Thyroid gland (tissue), 4 donors: ENCODE measurements around the gene PHACTR4. TPM values are rescaled to one million over a fixed set of nuclear protein-coding genes. Genes with fewer than 3 reads are reported as not detected.

Experiments used
- DNase-seq, 2 donors: peaks; one replicate each; pipeline ENCODE4 v3.0.0-alpha.2; 2019
- H3K27ac ChIP-seq, 3 donors: fragments of 200-600 bp; sonication (generic); 1 replicate in 2 of 3; 2 replicates in 1 of 3; pipeline ENCODE4 v1.5.1; 2016 to 2019; ENCODE audit warnings: mild to moderate bottlenecking in 1 of 3, moderate library complexity in 1 of 3
- H3K27me3 ChIP-seq: fragments of 200-600 bp; sonication (generic); one replicate; pipeline ENCODE4 v1.5.1; 2019
- H3K36me3 ChIP-seq, 2 donors: fragments of 200-600 bp; sonication (generic); one replicate each; pipeline ENCODE4 v1.5.1; 2016 to 2019
- H3K4me1 ChIP-seq, 2 donors: fragments of 200-600 bp; sonication (generic); one replicate each; pipeline ENCODE4 v1.5.1; 2017 to 2019
- H3K4me3 ChIP-seq, 3 donors: fragments of 200-600 bp; sonication (generic); replicated peaks in 1 of 3; 1 replicate in 2 of 3; 2 replicates in 1 of 3; pipeline ENCODE4 v1.5.1; 2016; ENCODE audit warnings: mild to moderate bottlenecking in 1 of 3
- H3K9me3 ChIP-seq: fragments of 200-600 bp; sonication (generic); one replicate; pipeline ENCODE4 v1.5.1; 2017
- POLR2A ChIP-seq, 2 donors: fragments of 450-650 bp; IDR thresholded peaks; one replicate each; pipeline ENCODE4 v1.6.1; 2017; ENCODE audit warnings: antibody characterized with exemption in 2 of 2, mild to moderate bottlenecking in 2 of 2, moderate library complexity in 1 of 2
- WGBS, 2 donors: methylation state at CpG; one replicate each; pipeline ENCODE4 v1.1.5; 2017; 5-methylcytosine and 5-hydroxymethylcytosine counted together
- intact Hi-C: fragments of 100-400 bp; cut with DNase I; formaldehyde crosslinking; loops from one replicate; pipeline ENCODE4 v1.15.1; 2023
- total RNA-seq, 4 donors: library from RNA; depleted of rRNA; stranded (reverse); fragments of >200 nt; gene quantifications; one replicate each; pipeline ENCODE4 v1.2.3, GENCODE V29; 2016
- TF ChIP-seq, protein P1 (sequence below), 6 experiments: fragments of 200-600 bp in 3 of 6; fragments of 450-650 bp in 3 of 6; sonication (generic) in 3 of 6; IDR thresholded peaks; one replicate each; pipeline ENCODE4 v1.5.1; 2016 to 2019; ENCODE audit warnings: antibody characterized with exemption in 6 of 6, mild to moderate bottlenecking in 2 of 6, inconsistent platforms in 1 of 6, moderate library complexity in 1 of 6

PHACTR4 gene
- total RNA-seq, 4 donors from 2014 or later = 25.9 to 31.2 (median 27.8) TPM

DNA sequence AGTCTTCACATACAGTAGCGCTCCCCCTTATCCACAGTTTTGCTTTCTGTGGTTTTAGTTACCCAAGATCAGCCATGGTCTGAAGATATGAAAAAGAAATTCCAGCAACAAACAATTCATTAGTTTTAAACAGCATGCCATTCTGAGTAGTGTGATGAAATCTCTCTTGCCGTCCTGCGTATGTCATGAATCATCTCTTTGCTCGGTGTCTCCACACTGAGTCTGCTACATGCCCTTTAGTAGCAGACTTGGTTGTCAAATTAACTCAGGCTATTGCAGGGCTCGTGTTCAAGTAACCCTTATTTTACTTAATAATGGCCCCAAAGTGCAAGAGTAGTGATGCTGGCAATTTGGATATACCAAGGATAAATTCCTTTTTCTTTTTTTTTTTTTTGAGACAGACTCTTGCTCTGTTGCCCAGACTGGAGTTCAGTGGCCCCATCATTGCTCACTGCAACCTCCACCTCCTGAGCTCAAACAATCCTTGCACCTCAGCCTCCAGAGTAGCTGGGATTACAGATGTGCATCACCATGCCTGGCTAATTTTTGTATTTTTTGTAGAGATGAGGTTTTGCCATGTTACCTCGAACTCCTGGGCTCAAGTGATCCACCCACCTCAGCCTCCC lies 22.6 kb downstream of the PHACTR4 start:
- H3K36me3 ChIP-seq = no peaks in the 10 kb centered on the region
- intact Hi-C loops = no loop called here
- TF ChIP-seq, protein P1, sequence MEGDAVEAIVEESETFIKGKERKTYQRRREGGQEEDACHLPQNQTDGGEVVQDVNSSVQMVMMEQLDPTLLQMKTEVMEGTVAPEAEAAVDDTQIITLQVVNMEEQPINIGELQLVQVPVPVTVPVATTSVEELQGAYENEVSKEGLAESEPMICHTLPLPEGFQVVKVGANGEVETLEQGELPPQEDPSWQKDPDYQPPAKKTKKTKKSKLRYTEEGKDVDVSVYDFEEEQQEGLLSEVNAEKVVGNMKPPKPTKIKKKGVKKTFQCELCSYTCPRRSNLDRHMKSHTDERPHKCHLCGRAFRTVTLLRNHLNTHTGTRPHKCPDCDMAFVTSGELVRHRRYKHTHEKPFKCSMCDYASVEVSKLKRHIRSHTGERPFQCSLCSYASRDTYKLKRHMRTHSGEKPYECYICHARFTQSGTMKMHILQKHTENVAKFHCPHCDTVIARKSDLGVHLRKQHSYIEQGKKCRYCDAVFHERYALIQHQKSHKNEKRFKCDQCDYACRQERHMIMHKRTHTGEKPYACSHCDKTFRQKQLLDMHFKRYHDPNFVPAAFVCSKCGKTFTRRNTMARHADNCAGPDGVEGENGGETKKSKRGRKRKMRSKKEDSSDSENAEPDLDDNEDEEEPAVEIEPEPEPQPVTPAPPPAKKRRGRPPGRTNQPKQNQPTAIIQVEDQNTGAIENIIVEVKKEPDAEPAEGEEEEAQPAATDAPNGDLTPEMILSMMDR (IDR thresholded peaks at IDR 0.05) = no peak
- TF ChIP-seq POLR2A (IDR thresholded peaks at IDR 0.05) = no peak

DNA sequence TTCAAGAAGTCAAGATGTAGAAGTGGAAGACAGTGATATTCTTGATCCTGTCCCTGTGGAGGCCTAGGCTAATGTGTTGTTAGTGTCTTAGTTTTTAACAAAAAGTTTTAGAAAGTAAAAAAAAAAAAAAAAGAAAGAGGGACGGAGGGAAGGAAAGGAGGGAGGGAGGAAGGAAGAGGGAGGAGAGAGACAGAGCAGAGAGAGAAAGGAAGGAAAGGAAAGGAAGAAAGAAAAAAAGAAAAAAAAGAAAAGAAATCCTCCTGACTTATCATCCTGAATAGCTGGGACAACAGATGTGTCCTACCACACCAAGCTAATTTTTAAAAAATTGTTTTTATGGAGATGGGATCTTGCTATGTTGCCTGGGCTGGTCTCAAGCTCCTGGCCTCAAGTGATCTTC lies 24.6 kb downstream of the PHACTR4 start:
- Histone ChIP-seq H3K27me3 (no peaks in the 10 kb centered on the region), H3K9me3 (no peaks in the 10 kb centered on the region), H3K4me1 (no peaks in the 10 kb centered on the region), H3K36me3 (no peaks in the 10 kb centered on the region), H3K27ac (no peak overlapping the region), H3K4me3 (no peak overlapping the region)
- WGBS, 2 donors = 70 to 80% methylated on average over 1 of the region's 1 CpG
- TF ChIP-seq POLR2A (IDR thresholded peaks at IDR 0.05) = no peak
- TF ChIP-seq, protein P1 (IDR thresholded peaks at IDR 0.05) = no peak
- no peak for DNase-seq
- intact Hi-C loops = no loop called here

More for the DNA sequence above, 22.6 kb downstream of the PHACTR4 start:
- H3K9me3 ChIP-seq = no peaks in the 10 kb centered on the region
- no peaks in the 10 kb centered on the region for H3K27me3 ChIP-seq
- DNase-seq = no peak
- no peak overlapping the region for H3K27ac ChIP-seq
- H3K4me3 ChIP-seq = no peak overlapping the region
- no peaks in the 10 kb centered on the region for H3K4me1 ChIP-seq
- WGBS, 2 donors = 91 to 94% methylated on average over 6 of the region's 6 CpGs

DNA sequence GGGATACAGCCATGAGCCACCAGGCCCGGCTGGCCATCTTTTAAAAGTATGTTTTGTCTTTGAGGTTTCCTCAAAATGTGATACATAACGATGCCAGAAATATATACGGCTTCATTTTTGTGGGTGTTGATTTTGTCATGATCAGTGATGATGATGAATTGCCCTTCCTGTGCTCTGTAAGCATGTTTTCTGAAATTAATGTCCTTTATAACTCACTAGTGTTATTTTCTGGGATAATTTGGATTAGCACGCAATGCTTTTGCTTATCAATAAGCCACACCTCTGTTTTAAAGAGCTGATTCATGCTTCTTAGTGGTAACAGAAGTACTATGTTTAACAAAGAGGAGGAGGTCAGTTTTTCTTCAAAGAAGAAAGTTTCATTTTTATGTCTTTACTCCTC lies 25.6 kb downstream of the PHACTR4 start:
- no peaks in the 10 kb centered on the region for H3K9me3 ChIP-seq
- TF ChIP-seq POLR2A (IDR thresholded peaks at IDR 0.05) = no peak
- TF ChIP-seq, protein P1 (IDR thresholded peaks at IDR 0.05) = no peak
- no peaks in the 10 kb centered on the region for H3K27me3 ChIP-seq
- WGBS, 2 donors = 80 to 84% methylated on average over 4 of the region's 4 CpGs
- H3K4me1 ChIP-seq = peaks cover 7 to 8% of the 10 kb centered on the region in 2 donors
- no peaks in the 10 kb centered on the region for H3K36me3 ChIP-seq
- no peak for DNase-seq
- no peak overlapping the region for H3K27ac ChIP-seq
- intact Hi-C loops = no loop called here
- no peak overlapping the region for H3K4me3 ChIP-seq

DNA sequence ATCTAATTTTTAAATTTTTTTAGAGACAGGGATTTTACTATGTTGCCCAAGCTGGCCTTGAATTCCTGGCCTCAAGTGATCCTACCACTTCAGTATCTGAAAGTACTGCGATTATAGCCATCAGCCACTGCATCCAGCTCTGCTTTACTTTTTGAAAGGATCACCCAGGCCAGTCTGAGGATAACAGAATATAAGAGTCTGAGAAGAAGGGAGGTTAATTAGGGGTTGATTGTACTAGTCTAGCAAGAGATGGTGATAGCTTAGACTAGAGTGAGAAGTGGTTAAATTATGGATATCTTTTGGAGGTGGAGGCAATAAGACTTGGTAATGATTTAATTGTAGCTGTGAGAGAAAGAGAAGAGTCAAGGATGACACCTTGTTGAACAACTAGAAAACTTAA lies 32.2 kb downstream of the PHACTR4 start:
- Histone ChIP-seq H3K4me1 (peaks cover 21 to 39% of the 10 kb centered on the region in 2 donors), H3K27ac (peak overlapping the region in 2 of 3 donors; percentile 61 to 76), H3K36me3 (no peaks in the 10 kb centered on the region), H3K9me3 (no peaks in the 10 kb centered on the region), H3K27me3 (no peaks in the 10 kb centered on the region), H3K4me3 (no peak overlapping the region)
- 58 to 59% methylated on average over 1 of the region's 1 CpG for WGBS, 2 donors
- no peak for TF ChIP-seq POLR2A (IDR thresholded peaks at IDR 0.05)
- TF ChIP-seq, protein P1 (IDR thresholded peaks at IDR 0.05) = no peak
- intact Hi-C loops = no loop called here
- DNase-seq = no peak

DNA sequence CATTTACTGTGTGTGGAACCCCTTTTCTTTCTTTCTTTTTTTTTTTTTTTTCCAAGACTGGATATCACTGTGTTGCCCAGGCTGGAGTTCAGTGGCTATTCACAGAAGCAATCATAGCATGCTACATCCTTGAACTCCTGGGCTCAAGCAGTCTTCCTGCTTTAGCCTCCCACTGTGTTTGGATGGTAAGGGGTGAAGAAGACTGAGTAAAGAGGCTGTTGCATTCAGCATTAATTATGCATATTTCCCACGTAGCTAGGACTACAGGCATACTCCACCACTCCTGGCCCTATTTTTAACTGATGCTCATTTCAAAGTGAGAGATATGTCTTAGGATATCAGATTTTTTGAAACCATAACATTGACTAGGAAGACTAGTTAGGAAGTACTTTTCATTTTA lies 39.5 kb downstream of the PHACTR4 start:
- no peaks in the 10 kb centered on the region for H3K36me3 ChIP-seq
- H3K27me3 ChIP-seq = no peaks in the 10 kb centered on the region
- no peak for DNase-seq
- H3K9me3 ChIP-seq = no peaks in the 10 kb centered on the region
- no peak overlapping the region for H3K4me3 ChIP-seq
- H3K27ac ChIP-seq = no peak overlapping the region
- WGBS, 2 donors = 93 to 96% methylated on average over 1 of the region's 1 CpG
- TF ChIP-seq, protein P1 (IDR thresholded peaks at IDR 0.05) = no peak
- TF ChIP-seq POLR2A (IDR thresholded peaks at IDR 0.05) = no peak
- intact Hi-C loops = loop anchor here (5.0 kb wide), 1 partner anchor 108 kb away; no protein-coding TSS in a partner anchor
- peaks cover 11 to 14% of the 10 kb centered on the region in 2 donors for H3K4me1 ChIP-seq
